ENCODE measurements around the gene IGF1R. TPM values are rescaled to one million over a fixed set of nuclear protein-coding genes. Genes with fewer than 3 reads are reported as not detected.

Gene IGF1R
- total RNA-seq, 1 experiment from 2014 or later = 24.1 TPM

DNA sequence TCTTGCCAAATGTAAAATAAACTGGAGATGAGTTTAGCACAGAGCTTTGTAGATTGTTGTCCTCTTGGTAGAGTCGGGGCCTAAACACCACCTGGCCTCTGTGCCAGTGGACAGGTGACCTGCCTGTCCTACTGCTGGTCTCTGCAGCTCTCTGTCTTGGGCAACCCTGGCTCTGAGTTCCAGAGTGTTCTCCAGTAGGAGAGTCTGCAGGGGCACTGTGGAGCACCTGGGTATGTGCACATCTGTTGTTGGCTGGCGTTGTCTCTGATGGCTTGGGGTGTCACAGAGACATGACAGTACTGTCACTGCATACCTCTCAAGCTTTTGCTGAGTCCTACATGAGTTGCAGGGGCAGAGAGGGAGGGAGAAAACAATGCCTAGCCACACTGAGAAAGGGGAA, 112.6 kb downstream of the IGF1R start:
- Histone ChIP-seq H3K36me3 (no peaks in the 10 kb centered on the region), H3K27me3 (no peaks in the 10 kb centered on the region), H3K27ac (no peak overlapping the region), H3K4me3 (no peak overlapping the region), H3K9me3 (replicated peaks) (no peaks in the 10 kb centered on the region), H3K4me1 (peaks cover 1% of the 10 kb centered on the region; the same call in 1 of the 2 replicates)
- no peak for DNase-seq

DNA sequence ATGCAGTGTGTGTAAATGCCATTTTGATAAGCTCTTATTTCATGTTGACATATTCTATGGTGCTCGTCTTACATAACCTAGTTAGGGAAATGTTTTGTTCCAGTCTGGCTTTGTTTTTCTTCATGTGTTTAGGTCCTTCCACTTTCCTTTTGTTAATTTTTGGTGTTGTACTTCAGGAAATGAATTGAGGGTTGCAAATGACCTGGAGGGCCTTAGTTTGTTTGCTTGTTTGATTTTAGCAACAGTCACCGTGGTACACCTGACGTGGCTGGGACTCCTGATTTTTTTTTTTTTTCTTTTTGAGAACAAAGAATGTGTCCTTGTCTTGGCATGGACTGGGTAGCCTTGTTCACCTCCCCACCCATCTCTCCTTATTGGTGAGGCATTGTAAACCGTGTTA, 114.8 kb downstream of the IGF1R start:
- DNase-seq = no peak
- H3K4me1 ChIP-seq = no peaks in the 10 kb centered on the region

DNA sequence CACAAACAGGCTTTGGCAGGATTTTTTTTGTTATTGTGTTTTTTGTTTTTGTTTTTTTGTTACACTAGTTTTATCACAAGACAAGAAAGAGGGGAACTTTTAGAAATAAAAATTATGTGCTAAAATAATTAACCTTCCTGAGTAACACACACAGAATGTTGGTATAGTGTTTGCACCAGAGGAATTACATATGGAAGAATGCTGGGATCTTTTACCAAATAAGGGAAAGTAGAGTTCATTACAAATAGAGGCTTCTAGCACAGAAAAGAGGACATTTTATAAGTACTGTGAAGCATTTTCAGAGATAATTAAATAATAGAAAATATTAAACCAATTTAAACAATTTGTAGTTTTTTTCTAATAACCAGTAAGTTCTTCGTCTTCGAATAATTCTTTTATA, 116.0 kb downstream of the IGF1R start:
- H3K36me3 ChIP-seq = no peaks in the 10 kb centered on the region
- no peak for DNase-seq
- H3K27ac ChIP-seq = no peak overlapping the region
- H3K4me3 ChIP-seq = no peak overlapping the region
- H3K9me3 ChIP-seq (replicated peaks) = no peaks in the 10 kb centered on the region
- no peaks in the 10 kb centered on the region for H3K4me1 ChIP-seq
- no peaks in the 10 kb centered on the region for H3K27me3 ChIP-seq

More for the DNA sequence above, 114.8 kb downstream of the IGF1R start:
- no peaks in the 10 kb centered on the region for H3K9me3 ChIP-seq (replicated peaks)
- no peaks in the 10 kb centered on the region for H3K27me3 ChIP-seq
- no peak overlapping the region for H3K4me3 ChIP-seq
- H3K27ac ChIP-seq = no peak overlapping the region
- H3K36me3 ChIP-seq = no peaks in the 10 kb centered on the region

DNA sequence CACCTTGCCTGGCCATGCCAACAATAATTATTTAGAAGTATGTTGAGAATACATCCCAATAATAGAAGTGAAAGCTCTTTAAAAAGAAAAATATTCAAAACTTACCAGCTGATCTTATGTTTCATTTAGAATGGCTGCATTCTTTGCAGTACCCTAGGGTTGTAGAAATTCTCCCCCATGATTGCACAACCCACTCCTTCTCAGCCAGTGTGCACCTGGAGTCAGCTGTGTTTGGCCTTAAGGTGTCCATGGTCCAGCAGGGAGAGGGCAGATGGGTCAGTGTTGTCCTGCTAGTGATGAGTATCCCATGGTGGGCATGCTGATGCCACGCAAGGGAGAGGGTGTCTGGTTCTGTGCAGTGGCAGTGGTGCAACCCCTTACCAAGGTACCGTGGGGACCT, 117.3 kb downstream of the IGF1R start:
- Histone ChIP-seq H3K27ac (no peak overlapping the region), H3K36me3 (no peaks in the 10 kb centered on the region), H3K4me1 (no peaks in the 10 kb centered on the region), H3K9me3 (replicated peaks) (no peaks in the 10 kb centered on the region), H3K27me3 (no peaks in the 10 kb centered on the region), H3K4me3 (no peak overlapping the region)
- no peak for DNase-seq

DNA sequence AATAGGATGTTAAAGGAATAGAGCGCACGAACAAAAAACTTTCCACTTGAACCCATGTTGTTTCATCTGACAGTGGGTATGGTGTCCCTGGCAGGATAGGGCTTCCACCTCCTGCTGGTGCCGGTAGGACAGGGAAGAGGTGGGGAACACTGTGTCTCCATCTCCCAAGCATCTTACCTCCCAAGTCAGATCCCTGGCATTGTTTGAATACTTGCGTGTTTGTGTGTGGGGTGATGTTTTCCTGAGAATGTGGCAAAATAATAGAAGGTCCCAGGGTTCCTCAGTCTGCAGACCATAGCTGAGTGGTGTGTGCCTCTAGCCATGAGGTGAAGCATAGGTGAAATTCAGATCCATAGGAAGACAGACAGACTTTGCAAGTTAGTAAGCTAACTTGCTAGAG, 119.4 kb downstream of the IGF1R start:
- Histone ChIP-seq H3K4me3 (no peak overlapping the region), H3K27ac (no peak overlapping the region), H3K27me3 (no peaks in the 10 kb centered on the region), H3K36me3 (no peaks in the 10 kb centered on the region), H3K4me1 (no peaks in the 10 kb centered on the region), H3K9me3 (replicated peaks) (no peaks in the 10 kb centered on the region)
- no peak for DNase-seq

DNA sequence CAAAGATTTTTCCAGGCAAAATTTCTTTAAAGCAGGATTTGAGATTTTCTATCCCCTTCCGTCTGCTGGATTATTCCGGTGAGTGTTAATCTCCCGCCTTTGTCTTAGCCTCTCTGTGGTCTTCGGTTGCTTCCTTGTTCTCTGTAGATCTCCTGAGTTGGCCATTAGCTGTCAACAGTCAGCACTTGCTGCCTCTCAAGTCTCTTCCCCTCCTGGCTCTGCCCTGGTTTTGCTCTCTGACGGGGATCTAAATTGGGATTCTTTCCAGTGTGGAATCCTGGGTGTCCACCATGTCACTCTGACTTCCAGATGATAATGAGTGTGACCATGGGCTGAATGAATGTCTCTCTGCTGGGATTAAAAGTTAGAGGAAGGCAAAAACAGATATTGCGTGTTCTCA, 121.5 kb downstream of the IGF1R start:
- DNase-seq = no peak
- no peaks in the 10 kb centered on the region for H3K9me3 ChIP-seq (replicated peaks)
- H3K27me3 ChIP-seq = no peaks in the 10 kb centered on the region
- no peak overlapping the region for H3K4me3 ChIP-seq
- no peaks in the 10 kb centered on the region for H3K4me1 ChIP-seq
- no peaks in the 10 kb centered on the region for H3K36me3 ChIP-seq
- no peak overlapping the region for H3K27ac ChIP-seq

DNA sequence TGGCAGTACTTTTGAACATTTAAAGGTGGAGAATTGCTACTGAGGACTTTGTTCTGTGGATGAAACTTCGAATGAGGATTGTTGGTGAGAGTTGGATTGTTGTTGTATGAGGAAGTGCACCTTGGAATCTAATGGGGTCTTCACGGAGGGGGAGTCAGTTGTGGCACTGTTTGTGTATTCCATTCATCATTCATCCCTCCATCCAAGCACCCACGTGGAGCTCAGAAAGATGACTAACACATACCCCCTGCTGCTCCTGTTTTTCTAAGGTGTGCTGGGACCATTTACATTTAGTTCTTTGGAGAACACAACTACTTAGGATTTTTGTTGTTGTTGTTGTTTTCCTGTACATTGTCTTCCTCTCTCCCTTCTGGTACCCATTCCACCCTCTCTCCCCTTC, 122.6 kb downstream of the IGF1R start:
- Histone ChIP-seq H3K27me3 (no peaks in the 10 kb centered on the region), H3K9me3 (replicated peaks) (no peaks in the 10 kb centered on the region), H3K4me3 (no peak overlapping the region), H3K36me3 (no peaks in the 10 kb centered on the region), H3K27ac (no peak overlapping the region), H3K4me1 (no peaks in the 10 kb centered on the region)
- no peak for DNase-seq

DNA sequence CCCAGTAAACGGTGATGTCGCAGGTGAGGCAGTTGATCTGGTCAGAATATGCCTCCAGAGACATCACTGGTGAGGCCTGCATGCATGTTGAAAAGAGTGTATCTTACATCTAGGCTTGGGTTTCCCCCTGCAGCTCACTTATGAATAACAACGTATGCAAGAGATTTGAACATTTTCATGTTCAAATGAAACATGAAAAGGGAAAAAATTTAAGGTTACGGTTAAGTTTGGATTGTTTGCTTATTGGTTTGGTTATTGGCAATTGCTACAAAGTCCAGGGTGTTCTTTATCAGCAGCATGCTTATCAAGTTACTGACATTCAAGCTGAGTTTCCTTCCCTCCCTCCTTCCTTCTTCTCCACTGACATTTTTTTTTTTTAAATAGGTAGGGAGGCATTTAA, 123.2 kb downstream of the IGF1R start:
- Histone ChIP-seq H3K36me3 (no peaks in the 10 kb centered on the region), H3K4me1 (peaks cover 4% of the 10 kb centered on the region; the same call in 1 of the 2 replicates), H3K9me3 (replicated peaks) (no peaks in the 10 kb centered on the region), H3K27ac (no peak overlapping the region), H3K27me3 (no peaks in the 10 kb centered on the region), H3K4me3 (no peak overlapping the region)
- DNase-seq = no peak

DNA sequence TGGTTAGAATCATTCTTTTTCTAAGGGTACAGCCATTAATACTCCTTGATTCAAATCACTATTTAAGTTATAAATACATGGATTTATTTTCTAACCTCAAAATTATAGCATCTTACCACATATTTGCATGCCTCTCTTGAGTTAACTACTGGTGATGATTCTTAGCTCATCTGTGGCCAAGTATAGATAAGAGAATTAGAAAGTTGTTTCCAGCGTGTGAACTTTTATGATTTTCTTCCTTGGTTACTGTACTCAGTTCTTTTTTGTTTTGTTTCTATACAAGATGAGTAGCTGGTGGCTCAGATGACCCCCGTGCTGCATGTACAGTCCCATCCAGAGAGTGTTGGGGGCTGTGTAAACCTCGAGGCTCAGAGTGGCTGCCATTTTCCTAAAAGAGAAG, 124.6 kb downstream of the IGF1R start:
- no peak overlapping the region for H3K27ac ChIP-seq
- H3K27me3 ChIP-seq = no peaks in the 10 kb centered on the region
- no peaks in the 10 kb centered on the region for H3K9me3 ChIP-seq (replicated peaks)
- H3K4me1 ChIP-seq = peaks cover 13% of the 10 kb centered on the region
- H3K36me3 ChIP-seq = no peaks in the 10 kb centered on the region
- no peak overlapping the region for H3K4me3 ChIP-seq
- DNase-seq = no peak

DNA sequence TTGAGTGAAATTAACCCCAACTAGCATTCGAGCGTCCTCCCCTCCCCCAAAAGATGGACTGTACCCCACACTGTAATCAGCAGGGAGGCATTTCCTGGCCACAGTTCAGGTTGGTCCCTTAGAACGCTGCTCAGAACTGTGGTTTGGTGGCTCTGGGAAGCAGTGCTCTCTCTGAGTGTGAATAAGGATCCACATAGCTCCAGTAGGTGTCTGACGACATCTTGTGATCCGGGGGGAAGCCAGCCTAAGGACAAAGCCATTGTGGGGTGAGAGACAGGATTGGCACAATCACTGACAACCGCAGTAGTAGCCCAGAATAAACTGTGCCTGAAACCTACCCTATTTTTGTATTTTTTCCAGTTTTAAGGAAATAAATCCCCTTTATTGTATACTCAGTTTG, 125.3 kb downstream of the IGF1R start:
- no peaks in the 10 kb centered on the region for H3K9me3 ChIP-seq (replicated peaks)
- H3K4me3 ChIP-seq = no peak overlapping the region
- no peak for DNase-seq
- no peaks in the 10 kb centered on the region for H3K36me3 ChIP-seq
- H3K27me3 ChIP-seq = no peaks in the 10 kb centered on the region
- peaks cover 13% of the 10 kb centered on the region for H3K4me1 ChIP-seq
- no peak overlapping the region for H3K27ac ChIP-seq

DNA sequence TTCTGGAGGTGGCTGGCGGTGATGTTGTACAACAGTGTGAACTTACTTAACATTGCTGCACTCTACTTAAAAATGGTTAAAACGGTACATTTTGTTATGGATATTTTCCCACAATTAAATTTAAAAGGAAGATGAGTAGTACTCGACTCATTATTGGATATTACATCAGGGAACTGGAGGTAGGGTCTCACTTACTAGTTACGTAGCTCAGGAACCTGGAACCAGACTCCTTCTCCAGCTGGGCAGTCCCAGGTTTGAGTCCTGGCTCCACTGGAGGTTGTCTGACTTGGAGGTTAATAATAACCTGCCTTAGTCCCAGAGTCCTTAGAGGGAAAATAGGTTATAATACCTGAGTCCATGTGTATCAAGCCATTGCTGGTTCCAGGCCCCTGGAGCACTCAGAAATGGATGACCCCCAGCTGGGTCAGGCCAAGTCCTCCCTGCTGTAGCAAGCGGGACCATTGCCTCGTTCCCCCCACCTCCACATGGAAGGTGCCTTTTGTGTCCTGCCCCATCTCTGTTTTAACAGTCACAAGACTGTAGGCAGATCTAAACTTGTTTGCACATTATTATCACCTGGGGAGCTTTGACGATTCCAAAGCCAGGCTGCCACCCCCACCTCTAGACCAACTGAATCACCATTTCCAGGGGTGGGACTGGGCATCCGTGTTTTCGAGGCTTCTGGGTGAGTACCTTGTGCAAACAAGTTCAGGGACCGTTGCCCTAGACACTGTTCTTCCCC, 126.6 kb downstream of the IGF1R start:
- Histone ChIP-seq H3K9me3 (replicated peaks) (no peaks in the 10 kb centered on the region), H3K27ac (no peak overlapping the region), H3K4me3 (no peak overlapping the region), H3K27me3 (no peaks in the 10 kb centered on the region), H3K36me3 (no peaks in the 10 kb centered on the region), H3K4me1 (peaks cover 21% of the 10 kb centered on the region)
- no peak for DNase-seq

DNA sequence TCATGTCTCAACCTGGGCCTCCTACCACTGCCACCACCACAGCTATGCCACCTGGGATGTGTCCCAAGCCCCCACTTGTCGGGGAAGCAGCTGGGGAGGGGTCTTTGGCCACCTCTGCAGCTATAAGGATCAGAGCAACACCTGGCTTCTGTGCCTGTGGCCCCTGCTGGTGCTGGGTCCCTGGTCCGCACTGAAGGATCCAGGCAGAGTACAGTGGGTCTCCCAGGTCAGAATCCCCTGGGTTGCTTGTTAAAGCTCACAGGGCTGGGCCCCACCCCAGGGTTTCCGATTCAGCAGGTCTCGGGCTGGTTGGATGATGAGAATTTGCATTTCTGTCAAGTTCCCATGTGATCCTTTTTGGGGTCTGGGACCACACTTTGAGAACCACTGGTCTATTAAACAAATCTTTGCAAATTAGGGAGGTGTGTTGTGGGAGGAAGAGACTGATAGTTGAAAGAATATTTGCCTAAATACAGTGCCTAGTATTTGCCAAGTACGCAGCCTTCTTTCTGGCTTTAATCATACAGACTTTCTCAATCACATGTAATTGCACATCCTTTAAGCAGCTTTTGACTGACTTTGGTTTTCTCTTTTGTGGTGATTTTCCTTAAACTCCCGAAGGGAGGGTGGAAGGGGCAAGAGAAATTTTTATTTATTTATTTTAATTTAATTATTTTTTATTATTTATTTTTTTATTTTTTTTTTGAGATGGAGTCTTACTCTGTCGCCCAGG, 127.3 kb downstream of the IGF1R start:
- Histone ChIP-seq H3K4me1 (peaks cover 21% of the 10 kb centered on the region), H3K9me3 (replicated peaks) (no peaks in the 10 kb centered on the region), H3K27ac (no peak overlapping the region), H3K4me3 (no peak overlapping the region), H3K36me3 (no peaks in the 10 kb centered on the region), H3K27me3 (no peaks in the 10 kb centered on the region)
- no peak for DNase-seq

DNA sequence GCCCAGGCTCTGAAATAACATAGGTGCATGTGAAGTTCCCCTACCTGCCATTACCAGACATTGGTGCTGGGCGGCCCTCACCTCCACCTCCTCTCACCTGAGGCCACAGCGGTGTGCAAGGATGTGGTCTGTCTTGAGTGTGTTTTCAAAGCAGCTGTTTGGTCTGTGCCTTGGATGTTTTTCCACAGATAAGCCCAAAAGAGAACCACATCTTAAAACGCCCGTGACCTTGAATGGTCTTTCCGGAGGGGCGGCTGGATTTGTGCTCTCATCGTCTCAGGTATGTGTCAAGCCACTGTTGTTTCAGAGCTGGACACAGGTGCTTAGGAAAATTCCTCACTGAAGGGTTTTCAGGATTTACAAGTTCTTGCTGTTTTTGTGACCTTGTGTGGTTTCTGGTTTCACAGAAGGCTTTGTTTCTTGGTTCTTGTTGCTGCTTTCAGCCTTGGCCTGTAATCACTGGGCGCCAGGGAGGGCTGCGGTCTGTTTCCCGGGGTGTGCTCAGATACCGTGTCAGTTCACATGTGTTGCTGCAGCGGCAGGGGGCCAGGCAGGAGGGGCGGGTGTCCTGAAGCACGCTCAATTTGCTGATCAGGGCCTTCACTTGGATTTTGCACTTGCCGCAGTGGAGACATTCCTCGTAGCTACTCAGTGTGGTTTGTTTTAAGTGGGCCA, 128.4 kb downstream of the IGF1R start:
- Histone ChIP-seq H3K9me3 (replicated peaks) (no peaks in the 10 kb centered on the region), H3K4me1 (peaks cover 21% of the 10 kb centered on the region), H3K36me3 (no peaks in the 10 kb centered on the region), H3K4me3 (peak overlapping the region; percentile 1; the same call in 1 of the 2 replicates), H3K27me3 (no peaks in the 10 kb centered on the region), H3K27ac (peak overlapping the region; percentile 36)
- DNase-seq = peak; percentile 92

DNA sequence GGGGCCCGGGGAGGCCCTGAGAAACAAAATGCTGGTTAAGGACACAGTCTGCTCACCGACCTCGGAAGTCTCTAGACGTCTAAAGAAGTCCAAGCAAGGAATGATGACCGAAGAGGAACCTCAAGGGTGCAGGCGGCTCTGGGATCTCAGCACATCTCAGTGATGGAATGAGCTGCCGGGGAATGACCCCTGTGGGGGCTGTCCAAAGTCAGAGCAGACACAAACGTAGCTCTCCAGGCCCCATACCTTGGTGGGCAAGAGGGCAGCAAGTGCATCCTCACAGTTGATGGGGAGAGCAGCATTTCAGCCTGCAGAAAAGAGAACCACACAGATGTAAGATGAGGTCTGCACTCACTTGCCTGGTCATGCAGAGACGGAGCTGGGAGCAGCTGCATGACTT, 129.1 kb downstream of the IGF1R start:
- Histone ChIP-seq H3K36me3 (no peaks in the 10 kb centered on the region), H3K27ac (peak overlapping the region; percentile 36), H3K4me3 (no peak overlapping the region), H3K4me1 (peaks cover 21% of the 10 kb centered on the region), H3K9me3 (replicated peaks) (no peaks in the 10 kb centered on the region), H3K27me3 (no peaks in the 10 kb centered on the region)
- DNase-seq = no peak

DNA sequence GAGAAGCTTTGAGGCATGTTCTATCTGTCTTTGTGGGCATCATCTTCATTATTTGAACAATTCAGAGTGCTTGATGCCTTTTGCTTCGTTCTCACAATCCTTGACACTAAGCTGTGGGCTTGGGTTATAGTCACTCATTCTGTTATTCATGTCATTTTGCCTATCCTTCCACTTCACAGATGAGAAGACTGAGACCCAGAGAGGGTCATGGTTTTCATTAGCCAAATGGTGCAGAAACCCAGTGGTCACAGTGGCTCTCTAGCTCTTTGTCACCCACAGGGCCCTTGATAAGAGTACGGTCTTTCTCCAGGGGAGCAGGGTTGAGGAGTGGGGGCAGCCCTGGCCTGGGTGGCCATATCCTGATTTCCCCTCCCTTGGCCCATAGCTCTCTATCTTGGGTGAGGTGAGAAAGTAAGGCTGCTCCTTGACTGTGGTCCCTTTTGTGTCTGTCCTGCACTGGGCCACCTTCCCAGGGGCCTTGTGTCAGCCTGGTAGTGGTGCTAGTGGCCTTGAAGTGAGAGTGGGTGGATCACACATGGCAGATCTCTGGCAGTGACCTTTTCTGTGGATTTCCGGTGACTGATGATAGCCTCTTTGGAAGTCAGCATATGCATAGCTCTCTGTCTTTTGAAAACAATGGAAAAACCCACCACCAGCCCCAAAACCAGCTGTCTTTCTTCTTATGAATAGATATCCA, 130.1 kb downstream of the IGF1R start:
- no peak for DNase-seq
- peaks cover 21% of the 10 kb centered on the region for H3K4me1 ChIP-seq

More for the DNA sequence above, 130.1 kb downstream of the IGF1R start:
- Histone ChIP-seq H3K4me3 (no peak overlapping the region), H3K27ac (no peak overlapping the region), H3K9me3 (replicated peaks) (no peaks in the 10 kb centered on the region), H3K36me3 (no peaks in the 10 kb centered on the region), H3K27me3 (no peaks in the 10 kb centered on the region)
